Stimulated activated CD4-positive, alpha-beta T cell treated with anti-CD3 and anti-CD28 coated beads, TNF-alpha, amount 100 ng/mL, for 4 hours (primary cell): Measurements from ENCODE around the gene HEXD.
"Not testable (repeated sequence)": the region's sequence is repeated elsewhere in the genome, so short reads cannot be mapped to it uniquely, and the experiment has no call there.

Experiments used
- DNase-seq, 3 experiments: peaks; one replicate each; pipeline ENCODE4 v3.0.0-alpha.2; 2020; ENCODE audit warnings: low read depth in 3 of 3

The HEXD gene

GRCh38 chr17:82418001-82418986 is at the start of gene HEXD, which contains the start of gene OGFOD3:
TSS of gene HEXD (plus strand) at chr17:82418347. CDS start at chr17:82419800, 1,453 bp downstream.
TSS of gene OGFOD3 (minus strand) at chr17:82418586. CDS start at chr17:82418485, 101 bp downstream.
- peak; percentile 72 to 83 (median 73) for DNase-seq

DNA sequence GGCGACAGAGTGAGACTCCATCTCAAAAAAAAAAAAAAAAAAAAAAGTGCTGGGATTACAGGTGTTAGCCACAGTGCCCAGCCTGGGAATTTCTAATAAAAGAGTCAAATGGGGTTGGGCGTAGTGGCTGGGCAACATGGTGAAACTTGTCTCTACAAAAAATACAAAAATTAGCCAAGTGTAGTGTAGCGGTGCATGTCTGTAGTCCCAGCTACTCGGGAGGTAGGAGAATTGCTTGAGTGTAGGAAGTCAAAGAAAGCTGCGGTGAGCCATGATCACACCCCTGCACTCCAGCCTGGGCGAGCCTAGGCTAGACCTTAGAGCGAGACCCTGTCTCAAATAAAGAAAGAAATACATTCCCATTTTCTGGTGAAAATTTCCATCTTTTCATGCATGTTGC is 48.9 kb upstream of the HEXD start:
- DNase-seq, result no peak

DNA sequence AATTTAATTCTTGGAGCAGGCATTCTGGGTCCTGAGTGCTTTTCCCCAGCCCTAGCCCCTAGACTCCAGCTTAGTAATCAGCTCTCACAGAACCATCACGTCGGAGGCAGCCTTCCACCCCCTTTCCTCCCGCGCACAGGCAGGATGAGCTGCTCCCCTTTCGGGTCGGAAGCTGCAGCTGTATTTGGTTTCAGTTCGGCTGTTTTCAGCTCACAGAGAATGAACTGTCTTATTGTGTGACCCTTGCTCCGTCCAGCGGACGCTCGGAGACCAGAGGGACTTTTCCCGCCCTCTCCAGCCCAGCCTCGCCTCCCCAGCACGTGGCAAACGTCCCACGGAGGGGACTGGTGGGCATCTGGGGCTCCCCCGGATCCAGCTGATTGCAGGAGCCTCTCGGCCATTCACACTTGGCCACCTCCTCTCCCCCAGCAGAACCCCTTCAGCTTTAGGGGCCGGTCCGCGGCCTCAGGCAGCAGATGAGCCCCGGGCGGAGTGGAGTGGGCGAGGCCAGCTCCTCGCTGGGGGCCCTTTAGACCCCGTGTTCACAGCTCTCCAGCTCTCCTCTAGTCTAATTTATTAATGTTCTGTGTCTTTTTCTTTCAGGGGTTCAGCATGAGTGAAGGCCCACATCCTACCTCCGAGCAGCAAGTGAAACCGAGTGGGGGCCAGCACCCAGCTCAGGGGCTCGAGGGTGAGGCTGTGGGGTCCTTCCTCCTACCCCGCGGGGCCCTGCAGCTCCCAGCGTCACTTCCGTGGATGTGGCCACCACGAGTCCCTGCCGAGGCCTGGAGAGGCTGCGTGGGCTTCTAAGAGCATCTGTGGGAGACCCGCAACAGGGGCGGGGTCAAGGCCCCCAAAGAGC is 47.4 kb upstream of the HEXD start:
- DNase-seq, result peak in 2 of 3 experiments; percentile 13 to 23

DNA sequence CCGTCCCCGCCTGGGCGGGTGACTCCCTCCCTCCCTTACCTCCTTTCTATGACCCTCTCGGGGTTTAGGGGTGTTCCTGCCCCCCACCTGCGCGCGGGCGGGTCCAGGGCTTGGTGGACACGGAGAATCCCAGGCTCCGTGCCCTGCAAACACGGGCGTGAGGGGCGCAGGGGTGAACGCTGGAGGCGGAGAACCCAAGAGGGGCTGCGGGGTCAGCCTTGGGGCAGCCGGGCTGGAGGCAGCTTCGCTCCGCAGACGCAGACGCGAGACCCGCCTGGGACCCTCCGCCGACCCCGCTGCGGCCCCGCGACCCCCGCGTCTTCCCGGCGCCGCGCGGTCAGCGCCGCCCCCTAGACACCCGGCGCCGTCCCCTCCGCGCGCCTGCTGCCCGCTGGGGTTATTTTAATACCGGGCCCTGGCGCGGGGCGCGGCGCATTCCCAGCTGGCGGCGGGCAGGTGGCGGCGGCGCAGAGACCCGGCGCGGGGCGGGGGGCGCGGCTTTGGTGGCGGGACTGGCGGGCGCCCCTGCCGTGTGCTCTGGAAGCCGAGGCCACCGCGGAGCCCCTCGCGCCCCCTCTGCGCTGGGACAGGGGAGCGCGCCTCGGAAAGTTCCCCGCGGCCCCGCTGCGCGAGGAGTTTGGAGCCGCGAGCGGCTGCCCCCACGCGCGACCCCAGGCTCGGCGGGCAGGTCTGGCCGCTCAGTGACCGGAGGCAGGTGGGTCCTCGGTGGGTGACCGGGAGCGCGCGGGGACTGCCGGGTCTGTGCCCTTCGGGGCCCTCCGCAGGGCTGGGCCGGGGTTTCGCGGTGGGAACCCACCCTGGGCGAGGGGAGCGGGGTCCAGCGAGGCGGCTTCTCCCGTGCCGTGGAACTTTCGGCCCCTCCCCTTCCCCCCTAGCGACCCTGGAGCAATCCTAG is 46.6 kb upstream of the HEXD start, which contains the start of gene UTS2R:
Gene UTS2R (plus strand): TSS at position 433 of the 916 bp plus-strand sequence. CDS start 2,560 bp downstream, outside the sequence.
- no peak for DNase-seq

- DNase-seq, result no peak
These were observed 45.7 kb upstream of the HEXD start for GRCh38 chr17:82372249-82373071.

GRCh38 chr17:82373072-82373452 is 45.1 kb upstream of the HEXD start:
- not testable (repeated sequence) for DNase-seq

- DNase-seq, result no peak
These were observed 44.2 kb upstream of the HEXD start for GRCh38 chr17:82373731-82374625.

- DNase-seq, result no peak
These were observed 43.4 kb upstream of the HEXD start for GRCh38 chr17:82374626-82375331.

- DNase-seq, result no peak
These were observed 42.6 kb upstream of the HEXD start for GRCh38 chr17:82375359-82376041.

GRCh38 chr17:82376042-82376730 is 42.0 kb upstream of the HEXD start:
- DNase-seq, result no peak

DNA sequence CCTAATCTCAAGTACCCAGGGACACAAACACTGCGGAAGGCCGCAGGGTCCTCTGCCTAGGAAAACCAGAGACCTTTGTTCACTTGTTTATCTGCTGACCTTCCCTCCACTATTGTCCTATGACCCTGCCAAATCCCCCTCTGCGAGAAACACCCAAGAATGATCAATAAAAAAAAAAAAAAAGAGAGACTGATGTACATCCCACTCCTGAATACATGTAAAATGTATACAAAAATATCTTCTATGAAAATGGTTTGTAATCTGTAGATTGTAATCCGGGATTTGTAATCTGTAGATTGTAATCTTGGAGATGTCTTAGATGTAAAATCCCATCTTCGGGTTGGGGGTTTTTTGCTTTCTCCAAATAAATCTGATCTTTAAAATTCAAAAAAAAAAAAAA is 40.9 kb upstream of the HEXD start:
- DNase-seq, result not testable (repeated sequence)

- no peak for DNase-seq
These were observed 40.0 kb upstream of the HEXD start for GRCh38 chr17:82377924-82378740.

GRCh38 chr17:82378741-82379021 is 39.5 kb upstream of the HEXD start:
- DNase-seq, result no peak

GRCh38 chr17:82380860-82381702 is 37.1 kb upstream of the HEXD start:
- DNase-seq, result no peak

- DNase-seq, result not testable (repeated sequence)
These were observed 36.5 kb upstream of the HEXD start for GRCh38 chr17:82381703-82382009.
